Measurements from ENCODE around the gene TTC22. TPM values are rescaled to one million over a fixed set of nuclear protein-coding genes. Genes with fewer than 3 reads are reported as not detected.

TTC22 gene
- total RNA-seq, 1 donor from 2014 or later, result 0.14 TPM

- Histone ChIP-seq H3K27ac (replicated peaks) (no peak overlapping the region), H3K9me3 (replicated peaks) (no peaks in the 10 kb centered on the region), H3K36me3 (peaks cover 18% of the 10 kb centered on the region), H3K27me3 (ENCODE audit: low read depth) (no peaks in the 10 kb centered on the region), H3K4me1 (peaks cover 11% of the 10 kb centered on the region), H3K4me3 (no peak overlapping the region)
- no peak for TF ChIP-seq CTCF (IDR thresholded peaks at IDR 0.05; ENCODE audit: borderline replicate concordance)
- no peak for DNase-seq
- intact Hi-C loops (cut with micrococcal nuclease), result no loop called here
These were observed 47.2 kb upstream of the TTC22 start for GRCh38 chr1:54848134-54848948.

GRCh38 chr1:54846716-54847284 lies 45.7 kb upstream of the TTC22 start:
- Histone ChIP-seq H3K4me3 (no peak overlapping the region), H3K36me3 (peaks cover 5% of the 10 kb centered on the region), H3K27me3 (ENCODE audit: low read depth) (no peaks in the 10 kb centered on the region), H3K27ac (replicated peaks) (no peak overlapping the region), H3K9me3 (replicated peaks) (no peaks in the 10 kb centered on the region), H3K4me1 (peaks cover 11% of the 10 kb centered on the region)
- intact Hi-C loops (cut with micrococcal nuclease), result no loop called here
- no peak for TF ChIP-seq CTCF (IDR thresholded peaks at IDR 0.05; ENCODE audit: borderline replicate concordance)
- no peak for DNase-seq

- H3K36me3 ChIP-seq, result no peaks in the 10 kb centered on the region
- no peak for TF ChIP-seq CTCF (IDR thresholded peaks at IDR 0.05; ENCODE audit: borderline replicate concordance)
- peaks cover 11% of the 10 kb centered on the region for H3K4me1 ChIP-seq
- H3K27me3 ChIP-seq (ENCODE audit: low read depth), result no peaks in the 10 kb centered on the region
- intact Hi-C loops (cut with micrococcal nuclease), result no loop called here
- DNase-seq, result no peak
- no peak overlapping the region for H3K4me3 ChIP-seq
- H3K9me3 ChIP-seq (replicated peaks), result no peaks in the 10 kb centered on the region
- H3K27ac ChIP-seq (replicated peaks), result no peak overlapping the region
These were observed 45.2 kb upstream of the TTC22 start for GRCh38 chr1:54846301-54846700.

- intact Hi-C loops (cut with micrococcal nuclease), result no loop called here
These were observed 44.6 kb upstream of the TTC22 start for GRCh38 chr1:54845772-54846171.

GRCh38 chr1:54844564-54844963 lies 43.4 kb upstream of the TTC22 start:
- Histone ChIP-seq H3K27ac (replicated peaks) (no peak overlapping the region), H3K4me1 (peaks cover 4% of the 10 kb centered on the region), H3K9me3 (replicated peaks) (no peaks in the 10 kb centered on the region), H3K27me3 (ENCODE audit: low read depth) (no peaks in the 10 kb centered on the region), H3K4me3 (no peak overlapping the region), H3K36me3 (no peaks in the 10 kb centered on the region)
- TF ChIP-seq CTCF (IDR thresholded peaks at IDR 0.05; ENCODE audit: borderline replicate concordance), result no peak
- intact Hi-C loops (cut with micrococcal nuclease), result no loop called here
- DNase-seq, result no peak

More at GRCh38 chr1:54845772-54846171, 44.6 kb upstream of the TTC22 start:
- no peak for DNase-seq
- no peaks in the 10 kb centered on the region for H3K36me3 ChIP-seq
- H3K4me1 ChIP-seq, result peaks cover 11% of the 10 kb centered on the region
- H3K9me3 ChIP-seq (replicated peaks), result no peaks in the 10 kb centered on the region
- no peak overlapping the region for H3K27ac ChIP-seq (replicated peaks)
- no peaks in the 10 kb centered on the region for H3K27me3 ChIP-seq (ENCODE audit: low read depth)
- no peak for TF ChIP-seq CTCF (IDR thresholded peaks at IDR 0.05; ENCODE audit: borderline replicate concordance)
- no peak overlapping the region for H3K4me3 ChIP-seq

Data from left ventricle myocardium inferior (tissue), 1 donor.